DND-41 (cell line): ENCODE results near the gene C1QTNF2.

ENCODE experiments used
- ATAC-seq: fragments of 200-7000 bp; cut with Tn5 transposase; 3 replicates; pipeline ENCODE4 v1.9.1; 2021; ENCODE audit warnings: low read depth; ENCODE audit not compliant: insufficient read depth
- DNase-seq: peaks from one replicate; pipeline ENCODE4 v3.0.0-alpha.2; 2020
- H2AFZ ChIP-seq: 2 replicates; pipeline ENCODE4 v1.6.0; 2012; ENCODE audit warnings: low read depth, low read length
- H3K27ac ChIP-seq: 2 replicates; pipeline ENCODE4 v1.5.1; 2012; ENCODE audit warnings: low read length, inconsistent platforms
- H3K27me3 ChIP-seq: fragments of 200-600 bp; sonication (generic); 2 replicates; pipeline ENCODE4 v1.6.0; 2012; ENCODE audit warnings: low read length, mild to moderate bottlenecking, inconsistent platforms; ENCODE audit not compliant: insufficient read depth, poor library complexity
- H3K36me3 ChIP-seq: 2 replicates; pipeline ENCODE4 v1.5.1; 2012; ENCODE audit warnings: low read length, inconsistent platforms; ENCODE audit not compliant: insufficient read depth
- H3K4me1 ChIP-seq: 2 replicates; pipeline ENCODE4 v1.5.1; 2012; ENCODE audit warnings: mild to moderate bottlenecking, low read length; ENCODE audit not compliant: insufficient read depth
- H3K4me2 ChIP-seq: 2 replicates; pipeline ENCODE4 v1.6.0; 2012; ENCODE audit warnings: mild to moderate bottlenecking, moderate library complexity, low read length, inconsistent platforms; ENCODE audit not compliant: insufficient read depth
- H3K4me3 ChIP-seq, 2 experiments: fragments of 200-600 bp in 1 of 2; shearing (Covaris generic) in 1 of 2; 2 replicates each; pipeline ENCODE4 v1.5.1; 2012 to 2016; ENCODE audit warnings: inconsistent platforms in 2 of 2, low read length in 2 of 2, mild to moderate bottlenecking in 2 of 2, low read depth in 1 of 2, moderate library complexity in 1 of 2
- H3K79me2 ChIP-seq: 2 replicates; pipeline ENCODE4 v1.6.0; 2012; ENCODE audit warnings: low read length, inconsistent platforms; ENCODE audit not compliant: insufficient read depth
- H3K9ac ChIP-seq: 2 replicates; pipeline ENCODE4 v1.6.0; 2012; ENCODE audit warnings: low read depth, mild to moderate bottlenecking, inconsistent platforms, low read length, moderate library complexity
- H3K9me3 ChIP-seq: 2 replicates; pipeline ENCODE4 v1.5.1; 2012; ENCODE audit warnings: low read length, moderate library complexity, mild to moderate bottlenecking, inconsistent platforms; ENCODE audit not compliant: insufficient read depth, severe bottlenecking
- H4K20me1 ChIP-seq: 2 replicates; pipeline ENCODE4 v1.6.0; 2012; ENCODE audit warnings: low read length; ENCODE audit not compliant: insufficient read depth
- EZH2 ChIP-seq: IDR thresholded peaks from 3 replicates; pipeline ENCODE4 v1.6.1; 2012; ENCODE audit warnings: borderline replicate concordance, low read depth, mild to moderate bottlenecking, moderate library complexity, low read length, inconsistent platforms; ENCODE audit not compliant: severe bottlenecking
- TF ChIP-seq, protein P1 (sequence below): IDR thresholded peaks from 2 replicates; pipeline ENCODE4 v1.5.1; 2012; ENCODE audit warnings: borderline replicate concordance, low read length, moderate library complexity, mild to moderate bottlenecking; ENCODE audit not compliant: poor library complexity, severe bottlenecking; ENCODE audit errors: extremely low read depth

The C1QTNF2 gene

DNA sequence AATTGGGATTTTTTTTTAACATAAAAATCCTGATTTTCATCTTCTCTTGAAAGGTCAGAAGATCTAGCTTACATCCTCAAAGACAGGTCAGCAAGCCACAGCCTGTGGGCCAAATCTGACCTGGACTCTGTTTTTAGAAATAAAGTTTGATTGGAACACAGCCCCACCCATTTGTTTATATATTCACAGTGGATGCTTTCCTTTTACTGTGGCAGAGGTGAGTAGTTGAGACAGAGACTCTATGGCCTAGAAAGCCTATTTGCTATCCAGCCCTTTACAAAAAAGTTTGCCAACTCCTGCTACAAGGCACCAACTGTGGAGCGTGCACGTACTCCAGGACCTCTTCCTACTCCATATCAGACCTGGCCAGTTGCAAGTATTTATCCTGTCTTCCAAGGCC, 44.7 kb downstream of the C1QTNF2 start:
- no peaks in the 10 kb centered on the region; the same call in 1 of the 2 replicates for H4K20me1 ChIP-seq
- TF ChIP-seq, protein P1, sequence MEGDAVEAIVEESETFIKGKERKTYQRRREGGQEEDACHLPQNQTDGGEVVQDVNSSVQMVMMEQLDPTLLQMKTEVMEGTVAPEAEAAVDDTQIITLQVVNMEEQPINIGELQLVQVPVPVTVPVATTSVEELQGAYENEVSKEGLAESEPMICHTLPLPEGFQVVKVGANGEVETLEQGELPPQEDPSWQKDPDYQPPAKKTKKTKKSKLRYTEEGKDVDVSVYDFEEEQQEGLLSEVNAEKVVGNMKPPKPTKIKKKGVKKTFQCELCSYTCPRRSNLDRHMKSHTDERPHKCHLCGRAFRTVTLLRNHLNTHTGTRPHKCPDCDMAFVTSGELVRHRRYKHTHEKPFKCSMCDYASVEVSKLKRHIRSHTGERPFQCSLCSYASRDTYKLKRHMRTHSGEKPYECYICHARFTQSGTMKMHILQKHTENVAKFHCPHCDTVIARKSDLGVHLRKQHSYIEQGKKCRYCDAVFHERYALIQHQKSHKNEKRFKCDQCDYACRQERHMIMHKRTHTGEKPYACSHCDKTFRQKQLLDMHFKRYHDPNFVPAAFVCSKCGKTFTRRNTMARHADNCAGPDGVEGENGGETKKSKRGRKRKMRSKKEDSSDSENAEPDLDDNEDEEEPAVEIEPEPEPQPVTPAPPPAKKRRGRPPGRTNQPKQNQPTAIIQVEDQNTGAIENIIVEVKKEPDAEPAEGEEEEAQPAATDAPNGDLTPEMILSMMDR: no peak
- no peak for TF ChIP-seq EZH2
- H3K27me3 ChIP-seq: peaks cover 4% of the 10 kb centered on the region
- H3K4me3 ChIP-seq: no peak overlapping the region
- H3K4me1 ChIP-seq: no peaks in the 10 kb centered on the region
- no peaks in the 10 kb centered on the region for H3K9me3 ChIP-seq
- no peaks in the 10 kb centered on the region for H3K36me3 ChIP-seq
- no peak overlapping the region for H2AFZ ChIP-seq
- no peak overlapping the region for H3K9ac ChIP-seq
- DNase-seq (no peak), ATAC-seq (no peak)
- H3K27ac ChIP-seq: no peak overlapping the region
- no peak overlapping the region for H3K4me2 ChIP-seq
- H3K79me2 ChIP-seq: no peaks in the 10 kb centered on the region

DNA sequence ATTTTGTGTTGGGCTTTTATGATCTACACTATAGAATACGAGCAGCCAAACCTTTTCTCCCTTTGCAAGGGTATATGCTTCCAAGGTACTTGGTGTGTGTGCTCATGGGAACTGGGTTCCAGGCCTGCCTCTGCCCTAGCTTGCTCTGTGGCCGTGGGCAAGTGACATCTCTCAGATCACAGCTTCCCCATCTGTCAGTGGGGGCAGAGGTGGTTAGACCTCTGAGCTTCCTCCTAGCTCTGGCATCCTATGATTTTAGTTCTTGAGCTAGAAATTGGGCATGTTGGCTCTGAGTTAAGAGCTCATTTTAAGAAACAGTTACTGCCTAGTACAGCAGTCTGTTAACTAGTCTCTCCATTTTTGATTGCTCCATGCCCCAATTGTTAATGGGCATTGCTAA, 45.5 kb downstream of the C1QTNF2 start:
- Histone ChIP-seq H3K36me3 (no peaks in the 10 kb centered on the region), H3K9me3 (no peaks in the 10 kb centered on the region), H3K27ac (no peak overlapping the region), H2AFZ (no peak overlapping the region), H3K9ac (no peak overlapping the region), H4K20me1 (no peaks in the 10 kb centered on the region; the same call in 1 of the 2 replicates), H3K27me3 (peaks cover 4% of the 10 kb centered on the region), H3K4me1 (no peaks in the 10 kb centered on the region), H3K4me3 (no peak overlapping the region), H3K79me2 (no peaks in the 10 kb centered on the region), H3K4me2 (no peak overlapping the region)
- ATAC-seq (peak; percentile 42; the same call in 1 of the 3 replicates), DNase-seq (no peak)
- no peak for TF ChIP-seq EZH2
- TF ChIP-seq, protein P1: no peak

DNA sequence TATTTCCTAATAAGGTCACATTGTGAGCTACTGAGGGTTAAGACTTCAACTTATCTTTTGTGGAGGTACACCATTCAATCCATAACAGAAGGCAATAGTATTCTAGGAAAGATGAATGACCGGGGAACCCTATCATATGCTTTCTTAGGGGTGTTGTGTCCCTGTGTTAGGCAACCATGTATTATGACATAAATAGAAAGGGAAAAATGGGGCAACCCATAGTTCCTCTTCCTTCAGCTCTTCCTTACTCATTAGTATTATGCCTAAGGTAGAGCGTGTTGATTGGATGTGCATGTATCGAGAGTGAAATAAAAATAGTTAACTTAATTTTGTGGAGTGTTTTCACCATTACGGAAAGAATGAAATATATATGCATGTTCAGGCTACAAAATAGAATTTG, 52.0 kb downstream of the C1QTNF2 start:
- no peak overlapping the region for H3K27ac ChIP-seq
- no peak for DNase-seq
- H3K27me3 ChIP-seq: no peaks in the 10 kb centered on the region
- no peak overlapping the region for H2AFZ ChIP-seq
- H3K79me2 ChIP-seq: no peaks in the 10 kb centered on the region
- no peak overlapping the region for H3K4me3 ChIP-seq
- no peaks in the 10 kb centered on the region for H3K36me3 ChIP-seq
- no peaks in the 10 kb centered on the region; the same call in 1 of the 2 replicates for H4K20me1 ChIP-seq
- no peaks in the 10 kb centered on the region for H3K9me3 ChIP-seq
- no peak overlapping the region for H3K4me2 ChIP-seq
- no peak overlapping the region for H3K9ac ChIP-seq
- no peak for ATAC-seq
- peaks cover 7% of the 10 kb centered on the region for H3K4me1 ChIP-seq
- TF ChIP-seq EZH2: no peak
- TF ChIP-seq, protein P1: no peak

DNA sequence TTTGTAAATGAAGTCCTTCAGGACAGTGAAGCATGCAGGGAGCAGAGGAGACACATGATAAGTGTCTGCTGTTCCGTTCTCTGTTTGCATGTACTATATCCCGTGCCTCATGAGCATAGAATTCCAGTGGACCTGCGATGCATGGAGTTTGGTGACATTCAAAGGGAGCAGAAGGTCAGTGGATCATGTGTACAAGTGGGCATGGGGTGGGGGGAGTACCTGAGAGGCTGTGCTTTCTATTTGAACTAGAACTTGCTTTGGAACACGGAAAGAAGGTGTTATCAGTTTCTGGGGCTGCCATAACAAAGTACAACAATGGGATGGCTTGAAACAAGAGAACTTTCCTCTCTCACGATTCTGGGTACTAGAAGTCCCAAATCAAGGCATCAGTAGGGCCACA, 53.0 kb downstream of the C1QTNF2 start:
- no peaks in the 10 kb centered on the region for H3K36me3 ChIP-seq
- H3K27ac ChIP-seq: no peak overlapping the region
- H3K9ac ChIP-seq: no peak overlapping the region
- no peaks in the 10 kb centered on the region for H3K79me2 ChIP-seq
- peaks cover 14% of the 10 kb centered on the region for H3K4me1 ChIP-seq
- H3K4me2 ChIP-seq: no peak overlapping the region
- H2AFZ ChIP-seq: no peak overlapping the region
- DNase-seq: no peak
- H4K20me1 ChIP-seq: no peaks in the 10 kb centered on the region; the same call in 1 of the 2 replicates
- no peak overlapping the region for H3K4me3 ChIP-seq
- H3K27me3 ChIP-seq: no peaks in the 10 kb centered on the region
- TF ChIP-seq, protein P1: no peak
- TF ChIP-seq EZH2: no peak
- ATAC-seq: no peak
- no peaks in the 10 kb centered on the region for H3K9me3 ChIP-seq
